GM20431 (cell line): ENCODE measurements around the gene KPTN.
"Not testable (repeated sequence)": the region's sequence is repeated elsewhere in the genome, so short reads cannot be mapped to it uniquely, and the experiment has no call there.

Experiments
- in situ Hi-C: fragments of 300-500 bp; cut with MseI, MboI; formaldehyde crosslinking; loops from one replicate; pipeline ENCODE4 v1.15.0; 2020; ENCODE audit warnings: low sequenced_read_pairs; ENCODE audit not compliant: unreplicated experiment

Gene KPTN

GRCh38 chr19:47492571-47493377 is 8.8 kb upstream of the KPTN start:
- in situ Hi-C loops: no loop called here

GRCh38 chr19:47492137-47492533 is 8.1 kb upstream of the KPTN start:
- in situ Hi-C loops: no loop called here

- in situ Hi-C loops: no loop called here
Measured at GRCh38 chr19:47491358-47492136, 7.5 kb upstream of the KPTN start.

GRCh38 chr19:47490847-47491246 is 6.8 kb upstream of the KPTN start:
- in situ Hi-C loops: no loop called here

- in situ Hi-C loops: no loop called here
Measured at GRCh38 chr19:47490031-47490430, 6.0 kb upstream of the KPTN start.

GRCh38 chr19:47489072-47489914 is 5.3 kb upstream of the KPTN start:
- in situ Hi-C loops: no loop called here

GRCh38 chr19:47487551-47488515 is 3.8 kb upstream of the KPTN start:
- in situ Hi-C loops: no loop called here

GRCh38 chr19:47486900-47487299 is 2.9 kb upstream of the KPTN start:
- in situ Hi-C loops: no loop called here

GRCh38 chr19:47486220-47486619 is 2.2 kb upstream of the KPTN start:
- in situ Hi-C loops: not testable (repeated sequence)

GRCh38 chr19:47485210-47485609 is 1.2 kb upstream of the KPTN start:
- in situ Hi-C loops: no loop called here

- in situ Hi-C loops: no loop called here
Measured at GRCh38 chr19:47483200-47483599, 819 bp downstream of the KPTN start.

- in situ Hi-C loops: no loop called here
Measured at GRCh38 chr19:47481460-47482052, 2.5 kb downstream of the KPTN start.

GRCh38 chr19:47480658-47481057 is 3.4 kb downstream of the KPTN start:
- in situ Hi-C loops: no loop called here

- in situ Hi-C loops: no loop called here
Measured at GRCh38 chr19:47479701-47480503, 4.1 kb downstream of the KPTN start.

GRCh38 chr19:47476438-47476972 is 7.5 kb downstream of the KPTN start:
- in situ Hi-C loops: no loop called here

GRCh38 chr19:47475465-47475864 is 8.6 kb downstream of the KPTN start:
- in situ Hi-C loops: no loop called here

GRCh38 chr19:47473336-47473735 is 10.7 kb downstream of the KPTN start:
- in situ Hi-C loops: no loop called here
